H1 (cell line): ENCODE results near the gene VSIR. TPM values are rescaled to one million over a fixed set of nuclear protein-coding genes. Genes with fewer than 3 reads are reported as not detected.

Experiments used
- BCL11A ChIP-seq, 2 experiments: IDR thresholded peaks; one replicate each; pipeline ENCODE4 v1.6.1; 2011; ENCODE audit warnings: low read depth in 2 of 2, low read length in 2 of 2, mild to moderate bottlenecking in 2 of 2
- CHD1 ChIP-seq: IDR thresholded peaks from 2 replicates; pipeline ENCODE4 v1.6.1; 2012; ENCODE audit warnings: low read depth, low read length, improper control_type of control experiment
- CHD7 ChIP-seq: fragments of 300-600 bp; sonication (generic); IDR thresholded peaks from 2 replicates; pipeline ENCODE4 v1.7.1; 2012; ENCODE audit warnings: low read length, moderate library complexity, mild to moderate bottlenecking, inconsistent platforms; ENCODE audit not compliant: insufficient replicate concordance
- EGR1 ChIP-seq: IDR thresholded peaks from 2 replicates; pipeline ENCODE4 v1.6.1; 2011; ENCODE audit warnings: low read depth, low read length, borderline replicate concordance
- EP300 ChIP-seq, 2 experiments: IDR thresholded peaks; 1 replicate in 1 of 2; 2 replicates in 1 of 2; pipeline ENCODE4 v1.6.1; 2011 to 2012; ENCODE audit warnings: low read depth in 2 of 2, low read length in 2 of 2, mild to moderate bottlenecking in 2 of 2, borderline replicate concordance in 1 of 2, inconsistent platforms in 1 of 2, moderate library complexity in 1 of 2
- HDAC2 ChIP-seq, 2 experiments: fragments of 300-600 bp in 1 of 2; sonication (generic) in 1 of 2; IDR thresholded peaks; 2 replicates each; pipeline ENCODE4 v1.6.1; 2011 to 2012; ENCODE audit warnings: low read depth in 2 of 2, low read length in 2 of 2, mild to moderate bottlenecking in 2 of 2, moderate library complexity in 2 of 2, borderline replicate concordance in 1 of 2, inconsistent platforms in 1 of 2
- JUN ChIP-seq: IDR thresholded peaks from 2 replicates; pipeline ENCODE4 v1.6.1; 2011; ENCODE audit warnings: low read depth, mild to moderate bottlenecking, improper control_type of control experiment, low read length
- KDM4A ChIP-seq: IDR thresholded peaks from one replicate; pipeline ENCODE4 v1.7.1; 2012; ENCODE audit warnings: low read depth, mild to moderate bottlenecking, moderate library complexity, low read length, inconsistent platforms; ENCODE audit not compliant: severe bottlenecking
- TAF7 ChIP-seq: optimal IDR thresholded peaks from 2 replicates; pipeline ENCODE3; 2011; ENCODE audit warnings: low read depth, mild to moderate bottlenecking, inconsistent platforms, low read length, moderate library complexity, borderline replicate concordance
- TEAD4 ChIP-seq: IDR thresholded peaks from 2 replicates; pipeline ENCODE4 v1.6.1; 2012; ENCODE audit warnings: low read depth, low read length, inconsistent platforms, mixed read lengths
- polyA plus RNA-seq, 7 experiments: library from polyadenylated mRNA; depleted of rRNA in 3 of 7; stranded (reverse) in 5 of 7; unstranded in 2 of 7; fragments of >200 nt in 5 of 7; fragments of 200-250 nt in 2 of 7; gene quantifications; 1 replicate in 5 of 7; 2 replicates in 1 of 7; 4 replicates in 1 of 7; pipeline versions ENCODE4 v1.2.1 to v1.2.3, GENCODE V29; 2011 to 2013; ENCODE audit warnings: missing spikeins in 2 of 7, mixed read lengths in 2 of 7
- total RNA-seq: library from RNA; stranded (reverse); fragmentation: NEBNext Ultra II Directional; extraction: Animal tissue kit (Norgen Biotek cat#: 25700); gene quantifications from 2 replicates; pipeline ENCODE4 v1.2.1, GENCODE V29; 2021

The VSIR gene
- total and polyA plus RNA-seq, 2 of the 8 experiments (the other 6 are each of a cell fraction or from before 2014, with no cell fraction given): 0.33 TPM; not detected in 1

GRCh38 chr10:71716426-71716825 is 56.9 kb downstream of the VSIR start (continued):
- no peak for TF ChIP-seq CHD7
- no peak for TF ChIP-seq KDM4A
- no peak for TF ChIP-seq BCL11A (IDR thresholded peaks at IDR 0.05; ENCODE audit: low read depth in 2 of 2, low read length in 2 of 2)
- no peak for TF ChIP-seq EGR1
- no peak for TF ChIP-seq CHD1
- no peak for TF ChIP-seq TAF7
- TF ChIP-seq EP300 (IDR thresholded peaks at IDR 0.05; ENCODE audit: borderline replicate concordance in 1 of 2, low read depth in 2 of 2, low read length in 2 of 2): no peak
- TF ChIP-seq JUN: no peak
- TF ChIP-seq TEAD4: no peak
- TF ChIP-seq HDAC2 (IDR thresholded peaks at IDR 0.05; ENCODE audit: borderline replicate concordance in 1 of 2, low read depth in 2 of 2, low read length in 2 of 2): no peak
